22Rv1 (cell line): ENCODE data around the gene NUDT1.

Experiments
- H3K27ac ChIP-seq: fragments of 450-650 bp; 2 replicates; pipeline ENCODE4 v1.5.1; 2017
- ZFX ChIP-seq: fragments of 450-650 bp; IDR thresholded peaks from 2 replicates; pipeline ENCODE4 v1.6.1; 2017; ENCODE audit warnings: antibody characterized with exemption, borderline replicate concordance
- TF ChIP-seq, protein P1 (sequence below): fragments of 450-650 bp; IDR thresholded peaks from 2 replicates; pipeline ENCODE4 v1.5.1; 2017; ENCODE audit warnings: mild to moderate bottlenecking

Gene NUDT1

DNA sequence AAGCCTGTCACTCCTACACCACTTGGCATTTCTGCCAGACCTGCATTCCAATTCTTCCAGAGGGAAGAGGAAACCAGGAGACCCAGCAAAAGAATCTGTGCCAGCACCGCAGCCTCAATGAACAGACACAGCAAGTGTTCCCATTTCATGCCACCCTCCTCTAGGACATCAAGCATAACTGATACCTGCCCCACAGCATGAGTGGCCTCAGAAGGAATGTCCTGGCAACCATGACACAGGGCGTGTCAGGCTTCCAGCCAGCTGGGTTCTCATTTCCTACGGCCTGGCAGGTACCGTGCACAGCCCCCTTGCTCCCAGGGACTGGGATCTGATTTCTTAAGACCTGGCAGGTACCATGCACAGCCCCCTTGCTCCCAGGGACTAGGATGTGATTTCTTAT, 17.1 kb upstream of the NUDT1 start:
- TF ChIP-seq, protein P1, sequence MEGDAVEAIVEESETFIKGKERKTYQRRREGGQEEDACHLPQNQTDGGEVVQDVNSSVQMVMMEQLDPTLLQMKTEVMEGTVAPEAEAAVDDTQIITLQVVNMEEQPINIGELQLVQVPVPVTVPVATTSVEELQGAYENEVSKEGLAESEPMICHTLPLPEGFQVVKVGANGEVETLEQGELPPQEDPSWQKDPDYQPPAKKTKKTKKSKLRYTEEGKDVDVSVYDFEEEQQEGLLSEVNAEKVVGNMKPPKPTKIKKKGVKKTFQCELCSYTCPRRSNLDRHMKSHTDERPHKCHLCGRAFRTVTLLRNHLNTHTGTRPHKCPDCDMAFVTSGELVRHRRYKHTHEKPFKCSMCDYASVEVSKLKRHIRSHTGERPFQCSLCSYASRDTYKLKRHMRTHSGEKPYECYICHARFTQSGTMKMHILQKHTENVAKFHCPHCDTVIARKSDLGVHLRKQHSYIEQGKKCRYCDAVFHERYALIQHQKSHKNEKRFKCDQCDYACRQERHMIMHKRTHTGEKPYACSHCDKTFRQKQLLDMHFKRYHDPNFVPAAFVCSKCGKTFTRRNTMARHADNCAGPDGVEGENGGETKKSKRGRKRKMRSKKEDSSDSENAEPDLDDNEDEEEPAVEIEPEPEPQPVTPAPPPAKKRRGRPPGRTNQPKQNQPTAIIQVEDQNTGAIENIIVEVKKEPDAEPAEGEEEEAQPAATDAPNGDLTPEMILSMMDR, result no peak
- TF ChIP-seq ZFX, result no peak
- no peak overlapping the region for H3K27ac ChIP-seq

- no peak overlapping the region for H3K27ac ChIP-seq
- no peak for TF ChIP-seq ZFX
- TF ChIP-seq, protein P1, result no peak
Measured at GRCh38 chr7:2225336-2225735, 16.7 kb upstream of the NUDT1 start.

GRCh38 chr7:2225830-2226229, 16.2 kb upstream of the NUDT1 start:
- H3K27ac ChIP-seq, result no peak overlapping the region

GRCh38 chr7:2227699-2228098, 14.3 kb upstream of the NUDT1 start:
- no peak for TF ChIP-seq ZFX
- TF ChIP-seq, protein P1, result no peak
- H3K27ac ChIP-seq, result no peak overlapping the region

More at GRCh38 chr7:2225830-2226229, 16.2 kb upstream of the NUDT1 start:
- TF ChIP-seq ZFX, result no peak

GRCh38 chr7:2228921-2229320, 13.1 kb upstream of the NUDT1 start:
- H3K27ac ChIP-seq, result no peak overlapping the region
- TF ChIP-seq, protein P1, result no peak
- no peak for TF ChIP-seq ZFX

GRCh38 chr7:2229467-2229866, 12.6 kb upstream of the NUDT1 start:
- no peak overlapping the region for H3K27ac ChIP-seq
- TF ChIP-seq, protein P1, result no peak

DNA sequence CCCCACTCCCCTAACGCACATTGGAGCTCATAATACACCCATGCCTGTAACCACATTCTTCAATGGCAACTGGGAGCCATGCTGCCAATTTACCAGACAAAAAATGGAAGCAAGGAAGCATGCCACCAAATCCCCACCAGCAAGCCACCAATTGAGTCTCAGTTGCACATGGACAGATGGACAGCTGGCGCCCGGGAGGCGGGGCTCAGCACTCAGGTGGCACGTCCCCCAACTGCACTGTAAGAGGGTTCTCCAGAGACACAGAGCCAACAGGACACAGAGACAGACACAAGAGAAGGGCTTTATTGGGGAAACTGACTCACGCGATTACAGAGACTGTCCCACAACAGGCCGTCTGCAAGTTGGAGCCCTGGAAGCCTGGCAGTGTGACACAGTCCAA, 11.8 kb upstream of the NUDT1 start:
- TF ChIP-seq ZFX, result no peak
- TF ChIP-seq, protein P1, result no peak
- H3K27ac ChIP-seq, result no peak overlapping the region

DNA sequence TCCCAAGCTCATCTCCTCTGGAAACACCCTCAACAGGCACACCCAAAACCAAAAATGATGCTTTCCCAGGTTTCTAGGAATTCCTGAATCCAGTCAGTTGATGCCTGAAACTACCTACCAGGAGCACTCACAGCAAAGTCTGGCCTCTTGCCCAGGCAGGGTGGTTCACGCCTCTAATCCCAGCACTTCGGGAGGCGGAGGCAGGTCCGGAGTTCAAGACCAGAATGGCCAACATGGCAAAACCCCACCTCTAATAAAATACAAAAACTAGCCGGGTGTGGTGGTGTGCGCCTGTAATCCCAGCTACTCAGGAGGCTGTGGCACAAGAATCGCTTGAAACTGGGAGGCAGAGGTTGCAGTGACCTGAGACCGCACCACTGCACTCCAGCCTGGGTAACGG, 11.1 kb upstream of the NUDT1 start:
- H3K27ac ChIP-seq, result no peak overlapping the region
- TF ChIP-seq ZFX, result no peak
